Heart left ventricle (tissue), 16 donors: Measurements from ENCODE around the gene PCSK2. TPM values are rescaled to one million over a fixed set of nuclear protein-coding genes. Genes with fewer than 3 reads are reported as not detected.

Experiments
- ATAC-seq, 4 donors: fragments of 200-7000 bp; cut with Tn5 transposase; one replicate each; pipeline ENCODE4 v1.9.1; 2020 to 2022; ENCODE audit warnings: moderate library complexity in 4 of 4, mild to moderate bottlenecking in 3 of 4, moderate number of reproducible peaks in 1 of 4
- DNase-seq, 5 donors: peaks; one replicate each; pipeline ENCODE4 v3.0.0-alpha.2; 2020
- H3K27ac ChIP-seq, 12 donors: fragments of 200-600 bp; sonication (generic) in 4 of 12; one replicate each; pipeline versions ENCODE4 v1.5.0 to v1.8.0; 2016 to 2022; ENCODE audit warnings: mild to moderate bottlenecking in 2 of 12
- H3K27me3 ChIP-seq, 9 donors: fragments of 200-600 bp; sonication (generic) in 2 of 9; one replicate each; pipeline versions ENCODE4 v1.5.1 to v1.8.0; 2016 to 2022; ENCODE audit warnings: mild to moderate bottlenecking in 3 of 9
- H3K36me3 ChIP-seq, 9 donors: fragments of 200-600 bp; sonication (generic) in 2 of 9; one replicate each; pipeline versions ENCODE4 v1.5.0 to v1.8.0; 2018 to 2022; ENCODE audit warnings: mild to moderate bottlenecking in 2 of 9
- H3K4me1 ChIP-seq, 12 donors: fragments of 200-600 bp; sonication (generic) in 4 of 12; one replicate each; pipeline versions ENCODE4 v1.5.0 to v1.8.0; 2016 to 2022; ENCODE audit warnings: mild to moderate bottlenecking in 3 of 12
- H3K4me3 ChIP-seq, 12 donors: fragments of 200-600 bp; sonication (generic) in 4 of 12; one replicate each; pipeline versions ENCODE4 v1.5.0 to v1.8.0; 2017 to 2022; ENCODE audit warnings: mild to moderate bottlenecking in 9 of 12, moderate library complexity in 4 of 12
- H3K9me3 ChIP-seq, 12 donors: fragments of 200-600 bp; sonication (generic) in 4 of 12; one replicate each; pipeline versions ENCODE4 v1.5.0 to v1.8.0; 2016 to 2022; ENCODE audit warnings: mild to moderate bottlenecking in 1 of 12
- POLR2A ChIP-seq, 2 donors: fragments of 450-650 bp; IDR thresholded peaks; one replicate each; pipeline ENCODE4 v1.6.1; 2017; ENCODE audit warnings: antibody characterized with exemption in 2 of 2, mild to moderate bottlenecking in 2 of 2, moderate library complexity in 2 of 2
- WGBS, 4 donors: extraction: QIAGEN DNeasy Blood & Tissue Kit in 2 of 4; methylation state at CpG; one replicate each; pipeline versions ENCODE4 v1.1.5 to v1.1.7; 2013 to 2018; 5-methylcytosine and 5-hydroxymethylcytosine counted together
- intact Hi-C, 10 donors: fragments of 100-400 bp; cut with DNase I; formaldehyde crosslinking; loops; one replicate each; pipeline versions ENCODE4 v1.11.1 to v1.14.2; 2022
- polyA plus RNA-seq, 2 donors: library from polyadenylated mRNA; stranded (reverse); fragments of 200-250 nt; gene quantifications; one replicate each; pipeline ENCODE4 v1.2.3, GENCODE V29; 2013
- total RNA-seq, 9 donors: library from RNA; depleted of rRNA in 2 of 9; stranded (reverse); fragments of >200 nt in 2 of 9; fragmentation: NEBNext Ultra II Directional in 3 of 9; extraction: Animal tissue kit (Norgen Biotek cat#: 25700) in 3 of 9; gene quantifications; one replicate each; pipeline versions ENCODE4 v1.1.0 to v1.2.4, GENCODE V29; 2016 to 2023
- TF ChIP-seq, protein P1 (sequence below), 12 donors: fragments of 200-600 bp; sonication (generic) in 4 of 12; IDR thresholded peaks; one replicate each; pipeline versions ENCODE4 v1.5.0 to v1.8.0; 2018 to 2022; ENCODE audit warnings: antibody characterized with exemption in 12 of 12, mild to moderate bottlenecking in 5 of 12
- donor health status: ischemic (EF 13 %, LVEDD 7.1; RV severe dilation, severe dysfunction).
- donor health status: healthy with polysubstance abuse.
- donor health status: DM: no; HTN: yes; CAD: no.
- donor health status: DM: no; HTN: no; CAD: no.
- donor health status: ischemic (EF 25% LVEDD 6.9; RV normal size, moderate dysfunction).
- donor health status: ischemic (EF 25% LVEDD 5.7; RV mildly dilated, moderate dysfunction).
- donor health status: healthy.
- donor health status: DM: yes; HTN: yes; CAD: no.
- donor health status: ischemic (EF 35%, LVEDD 5.7; RV mildly dilated, moderate dysfunction).
- donor health status: nonischemic (EF 11% LVEDD 7.7; RV severe dilation, severe dysfunction).
- donor health status: DM: yes; HTN: yes; CAD: no.
- donor health status: PGD.
- donor health status: ischemic (EF 29% LVEDD 5.4; RV normal size, mild dysfunction).
- donor health status: nonischemic (EF 23%, LVEDD 6.1; RV moderate dilation, normal function).

PCSK2 gene
- total and polyA plus RNA-seq, 11 donors, result 0.11 to 2.0 (median 0.55) TPM

DNA sequence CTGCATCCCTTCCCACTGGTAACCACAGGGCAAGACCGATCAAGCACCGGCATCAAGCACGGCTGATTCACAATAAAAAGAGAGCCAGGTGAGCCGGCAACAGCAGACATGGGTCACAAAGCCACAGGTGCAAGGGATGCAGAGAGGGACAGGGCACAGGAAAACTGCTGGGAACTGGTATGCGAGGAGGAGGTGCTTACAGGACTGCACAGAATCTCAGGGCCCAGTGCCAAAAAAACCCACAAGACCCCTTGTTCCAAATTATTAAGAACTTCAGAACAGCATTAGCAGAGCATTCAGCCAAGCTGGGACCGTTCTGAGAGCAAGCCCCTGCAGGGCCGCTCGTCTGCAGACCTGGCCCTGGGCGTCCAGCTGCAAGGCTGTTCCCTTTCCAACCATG, 269.0 kb downstream of the PCSK2 start:
- TF ChIP-seq POLR2A (IDR thresholded peaks at IDR 0.05), result no peak
- TF ChIP-seq, protein P1, sequence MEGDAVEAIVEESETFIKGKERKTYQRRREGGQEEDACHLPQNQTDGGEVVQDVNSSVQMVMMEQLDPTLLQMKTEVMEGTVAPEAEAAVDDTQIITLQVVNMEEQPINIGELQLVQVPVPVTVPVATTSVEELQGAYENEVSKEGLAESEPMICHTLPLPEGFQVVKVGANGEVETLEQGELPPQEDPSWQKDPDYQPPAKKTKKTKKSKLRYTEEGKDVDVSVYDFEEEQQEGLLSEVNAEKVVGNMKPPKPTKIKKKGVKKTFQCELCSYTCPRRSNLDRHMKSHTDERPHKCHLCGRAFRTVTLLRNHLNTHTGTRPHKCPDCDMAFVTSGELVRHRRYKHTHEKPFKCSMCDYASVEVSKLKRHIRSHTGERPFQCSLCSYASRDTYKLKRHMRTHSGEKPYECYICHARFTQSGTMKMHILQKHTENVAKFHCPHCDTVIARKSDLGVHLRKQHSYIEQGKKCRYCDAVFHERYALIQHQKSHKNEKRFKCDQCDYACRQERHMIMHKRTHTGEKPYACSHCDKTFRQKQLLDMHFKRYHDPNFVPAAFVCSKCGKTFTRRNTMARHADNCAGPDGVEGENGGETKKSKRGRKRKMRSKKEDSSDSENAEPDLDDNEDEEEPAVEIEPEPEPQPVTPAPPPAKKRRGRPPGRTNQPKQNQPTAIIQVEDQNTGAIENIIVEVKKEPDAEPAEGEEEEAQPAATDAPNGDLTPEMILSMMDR (IDR thresholded peaks at IDR 0.05), result no peak
- H3K27me3 ChIP-seq, result no peaks in the 10 kb centered on the region
- intact Hi-C loops, result no loop called here
- H3K27ac ChIP-seq, result no peak overlapping the region
- H3K36me3 ChIP-seq, result no peaks in the 10 kb centered on the region
- no peak overlapping the region for H3K4me3 ChIP-seq
- no peaks in the 10 kb centered on the region for H3K9me3 ChIP-seq
- 91 to 93% (median 92%) methylated on average over 9 of the region's 9 CpGs for WGBS, 4 donors
- ATAC-seq (no peak), DNase-seq (no peak)
- peaks cover 0 to 8% (median 0%) of the 10 kb centered on the region in 12 donors for H3K4me1 ChIP-seq

DNA sequence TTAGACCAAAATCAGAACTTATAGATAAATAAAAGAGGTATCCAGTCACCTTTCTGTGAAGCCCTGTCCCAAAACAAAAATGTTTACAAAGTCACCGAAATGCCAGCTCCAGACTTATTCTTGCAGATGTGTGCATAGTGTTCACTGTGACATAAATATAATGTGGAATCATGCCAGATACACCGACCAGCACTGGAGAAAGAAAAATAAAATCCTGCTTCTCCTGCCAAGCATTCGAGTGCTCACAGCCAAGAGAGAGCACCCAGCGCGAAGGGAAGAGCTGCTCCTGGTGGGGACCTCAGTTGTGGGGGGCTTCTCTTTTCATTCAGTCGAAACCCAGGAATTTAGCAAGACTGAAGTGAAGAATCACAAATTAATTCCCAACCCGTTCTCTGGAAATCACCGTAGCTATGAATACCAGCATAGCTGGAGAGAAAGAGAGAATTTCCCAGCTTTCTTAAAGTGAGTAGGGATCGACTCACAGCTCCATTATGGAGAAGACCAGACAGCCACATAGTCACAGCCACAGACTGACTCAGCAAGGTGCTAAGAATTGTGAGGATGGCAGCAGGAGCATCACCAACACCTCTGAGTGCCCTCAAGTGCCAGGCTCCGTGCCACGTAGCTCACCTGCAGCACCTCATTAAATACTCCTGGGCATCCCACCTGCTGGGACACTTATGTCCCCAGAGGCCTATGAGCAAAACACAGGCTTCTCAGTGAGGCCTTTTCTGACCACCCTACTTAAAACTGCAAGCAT, 271.2 kb downstream of the PCSK2 start:
- ATAC-seq, result peak in 1 of 4 donors; percentile 45
- H3K9me3 ChIP-seq, result no peaks in the 10 kb centered on the region
- H3K4me1 ChIP-seq, result peaks cover 0 to 8% (median 0%) of the 10 kb centered on the region in 12 donors
- no peak for DNase-seq
- no peaks in the 10 kb centered on the region for H3K27me3 ChIP-seq
- TF ChIP-seq, protein P1 (IDR thresholded peaks at IDR 0.05), result no peak
- TF ChIP-seq POLR2A (IDR thresholded peaks at IDR 0.05), result no peak
- H3K36me3 ChIP-seq, result no peaks in the 10 kb centered on the region
- intact Hi-C loops, result no loop called here
- 38 to 45% (median 42%) methylated on average over 11 of the region's 11 CpGs for WGBS, 4 donors
- H3K27ac ChIP-seq, result no peak overlapping the region
- no peak overlapping the region for H3K4me3 ChIP-seq

DNA sequence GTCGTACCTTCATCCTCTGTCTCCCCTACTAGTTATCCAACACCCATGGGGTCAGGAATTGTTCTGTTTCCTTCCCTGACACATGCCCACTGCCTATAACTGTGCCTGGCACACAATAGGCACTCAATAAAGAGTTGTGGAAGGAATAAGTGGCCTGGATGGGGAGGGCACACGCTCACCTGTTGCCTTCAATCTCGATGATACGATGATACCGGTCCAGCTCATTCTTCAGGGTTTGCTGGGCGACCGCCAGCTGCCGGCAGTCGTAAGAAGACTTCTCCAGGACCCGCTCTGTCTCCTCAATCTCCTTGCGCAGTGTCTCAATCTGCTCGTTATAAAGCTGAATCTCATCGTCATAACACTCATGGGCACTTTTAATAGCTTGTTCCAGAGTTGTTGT, 271.8 kb downstream of the PCSK2 start:
- DNase-seq (no peak), ATAC-seq (peak in 1 of 4 donors; percentile 9)
- no peak overlapping the region for H3K4me3 ChIP-seq
- TF ChIP-seq POLR2A (IDR thresholded peaks at IDR 0.05), result no peak
- TF ChIP-seq, protein P1 (IDR thresholded peaks at IDR 0.05), result no peak
- H3K36me3 ChIP-seq, result no peaks in the 10 kb centered on the region
- 92 to 96% (median 93%) methylated on average over 13 of the region's 13 CpGs for WGBS, 4 donors
- peaks cover 0 to 8% (median 0%) of the 10 kb centered on the region in 12 donors for H3K4me1 ChIP-seq
- no peak overlapping the region for H3K27ac ChIP-seq
- intact Hi-C loops, result no loop called here
- no peaks in the 10 kb centered on the region for H3K27me3 ChIP-seq
- no peaks in the 10 kb centered on the region for H3K9me3 ChIP-seq

DNA sequence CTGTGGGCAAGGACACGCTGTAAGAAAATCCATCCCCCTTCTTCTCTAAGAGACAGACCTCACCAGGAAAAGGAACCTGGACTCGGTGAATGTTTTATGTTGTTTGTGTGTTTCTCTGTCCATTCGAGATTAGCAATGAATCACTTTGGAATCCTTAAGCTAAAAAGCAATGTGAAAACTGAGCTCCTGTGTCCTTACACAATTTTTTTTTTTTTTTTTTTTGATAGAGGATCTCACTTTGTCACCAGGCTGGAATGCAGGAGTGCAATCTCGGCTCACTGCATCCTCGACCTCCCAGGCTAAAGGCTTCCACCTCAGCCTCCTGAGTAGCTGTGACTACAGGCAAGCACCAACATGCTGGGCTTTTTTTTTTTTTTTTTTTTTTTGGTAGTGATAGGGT, 272.2 kb downstream of the PCSK2 start:
- H3K27ac ChIP-seq, result no peak overlapping the region
- no peaks in the 10 kb centered on the region for H3K27me3 ChIP-seq
- no peak for TF ChIP-seq POLR2A (IDR thresholded peaks at IDR 0.05)
- TF ChIP-seq, protein P1 (IDR thresholded peaks at IDR 0.05), result no peak
- H3K36me3 ChIP-seq, result no peaks in the 10 kb centered on the region
- H3K4me1 ChIP-seq, result peaks cover 0 to 8% (median 0%) of the 10 kb centered on the region in 12 donors
- intact Hi-C loops, result no loop called here
- H3K9me3 ChIP-seq, result no peaks in the 10 kb centered on the region
- ATAC-seq (no peak), DNase-seq (no peak)
- no peak overlapping the region for H3K4me3 ChIP-seq
- 86 to 90% (median 88%) methylated on average over 5 of the region's 5 CpGs for WGBS, 4 donors
